Muscle layer of colon (tissue), 2 donors: ENCODE results near the gene OR4C16.

Experiments
- H3K27ac ChIP-seq: one replicate; pipeline ENCODE4 v1.7.0; 2013; ENCODE audit warnings: low read depth, mild to moderate bottlenecking, low read length, moderate library complexity
- H3K27me3 ChIP-seq, 2 donors: one replicate each; pipeline ENCODE4 v1.7.0; 2013; ENCODE audit warnings: low read length in 2 of 2, mild to moderate bottlenecking in 2 of 2; ENCODE audit not compliant: insufficient read depth in 2 of 2, control insufficient read depth in 1 of 2
- H3K36me3 ChIP-seq: one replicate; pipeline ENCODE4 v1.7.0; 2013; ENCODE audit warnings: mild to moderate bottlenecking, low read length; ENCODE audit not compliant: insufficient read depth
- H3K4me1 ChIP-seq: one replicate; pipeline ENCODE4 v1.7.0; 2013; ENCODE audit warnings: mild to moderate bottlenecking, low read length; ENCODE audit not compliant: insufficient read depth
- H3K4me3 ChIP-seq, 2 donors: one replicate each; pipeline ENCODE4 v1.7.0; 2013; ENCODE audit warnings: low read length in 2 of 2, low read depth in 1 of 2, mild to moderate bottlenecking in 1 of 2, moderate library complexity in 1 of 2
- H3K9ac ChIP-seq: one replicate; pipeline ENCODE4 v1.7.0; 2013; ENCODE audit warnings: low read length
- H3K9me3 ChIP-seq: one replicate; pipeline ENCODE4 v1.7.0; 2013; ENCODE audit warnings: mild to moderate bottlenecking, low read length
- donor health status: abdominal sarcoma.
- donor health status: Adenocarcinoma of cecum.

Gene OR4C16

GRCh38 chr11:55571828-55572227 is at the start of gene OR4C16:
OR4C16 (plus strand) TSS chr11:55572128; CDS start chr11:55572128, 0 bp downstream.
- Histone ChIP-seq H3K36me3 (no peaks in the 10 kb centered on the region), H3K4me3 (no peak within 1 kb of the TSS), H3K9ac (no peak within 1 kb of the TSS), H3K4me1 (no peaks in the 10 kb centered on the region), H3K27me3 (no peaks in the 10 kb centered on the region), H3K27ac (no peak within 1 kb of the TSS), H3K9me3 (no peaks in the 10 kb centered on the region)

- no peak within 1 kb of the TSS for H3K4me3 ChIP-seq
These were observed 17.8 kb upstream of the OR4C16 start, which contains the start of gene OR4C15 for GRCh38 chr11:55554169-55554568. OR4C15 (plus strand) TSS chr11:55554469; CDS start chr11:55554469, 0 bp downstream.

GRCh38 chr11:55572548-55572947 is 620 bp downstream of the OR4C16 start:
- Histone ChIP-seq H3K27ac (no peak overlapping the region), H3K9me3 (no peaks in the 10 kb centered on the region), H3K4me3 (no peak overlapping the region), H3K36me3 (no peaks in the 10 kb centered on the region), H3K9ac (no peak overlapping the region), H3K27me3 (no peaks in the 10 kb centered on the region), H3K4me1 (no peaks in the 10 kb centered on the region)

More at GRCh38 chr11:55554169-55554568, 17.8 kb upstream of the OR4C16 start, which contains the start of gene OR4C15:
- Histone ChIP-seq H3K27ac (no peak within 1 kb of the TSS), H3K4me1 (no peaks in the 10 kb centered on the region), H3K9me3 (no peaks in the 10 kb centered on the region), H3K27me3 (no peaks in the 10 kb centered on the region), H3K9ac (no peak within 1 kb of the TSS), H3K36me3 (no peaks in the 10 kb centered on the region)

- H3K9ac ChIP-seq: no peak within 1 kb of the TSS
- no peaks in the 10 kb centered on the region for H3K4me1 ChIP-seq
- H3K27ac ChIP-seq: no peak within 1 kb of the TSS
- no peaks in the 10 kb centered on the region for H3K36me3 ChIP-seq
- H3K9me3 ChIP-seq: no peaks in the 10 kb centered on the region
- H3K27me3 ChIP-seq: no peaks in the 10 kb centered on the region
- H3K4me3 ChIP-seq: no peak within 1 kb of the TSS
These were observed 35.6 kb downstream of the OR4C16 start, which contains the start of gene OR4C11 for GRCh38 chr11:55607545-55607944. OR4C11 (minus strand) TSS chr11:55607645; CDS start chr11:55604373, 3,272 bp downstream.
